HepG2 (cell line): ENCODE data around the gene WDR62. TPM values are rescaled to one million over a fixed set of nuclear protein-coding genes. Genes with fewer than 3 reads are reported as not detected.

Source experiments
- ARID3A ChIP-seq: IDR thresholded peaks from 2 replicates; pipeline ENCODE4 v1.6.1; 2012; ENCODE audit warnings: low read depth, low read length, improper control_type of control experiment
- ETV5 ChIP-seq: IDR thresholded peaks from 2 replicates; pipeline ENCODE4 v1.6.1; 2018; ENCODE audit warnings: missing biosample characterization, missing genetic modification reagents, inconsistent platforms, borderline replicate concordance
- HMGA1 ChIP-seq: sonication (generic); formaldehyde crosslinking; conservative IDR thresholded peaks from 2 replicates; pipeline ENCODE4 v1.4.0; 2020; ENCODE audit warnings: missing genetic modification reagents
- HNRNPUL1 ChIP-seq: fragments of 200-400 bp; formaldehyde crosslinking; IDR thresholded peaks from 2 replicates; pipeline ENCODE4 v1.6.1; 2017; ENCODE audit warnings: low read depth, mild to moderate bottlenecking, low read length, moderate library complexity
- HOXA5 ChIP-seq: sonication (generic); formaldehyde crosslinking; IDR thresholded peaks from 2 replicates; pipeline ENCODE4 v1.4.0; 2020; ENCODE audit warnings: missing genetic modification reagents
- MTF2 ChIP-seq: sonication (generic); formaldehyde crosslinking; IDR thresholded peaks from 2 replicates; pipeline ENCODE4 v1.5.0; 2020; ENCODE audit warnings: missing genetic modification reagents, borderline replicate concordance
- PHF21A ChIP-seq: sonication (generic); formaldehyde crosslinking; IDR thresholded peaks from 2 replicates; pipeline ENCODE4 v1.5.0; 2020; ENCODE audit warnings: mild to moderate bottlenecking, missing genetic modification reagents
- SRY ChIP-seq: sonication (generic); formaldehyde crosslinking; IDR thresholded peaks from 2 replicates; pipeline ENCODE4 v1.8.0; 2022; ENCODE audit warnings: mild to moderate bottlenecking, missing genetic modification reagents
- TCF7L2 ChIP-seq: IDR thresholded peaks from 2 replicates; pipeline ENCODE4 v1.6.1; 2011; ENCODE audit warnings: mild to moderate bottlenecking, low read depth, low read length, moderate library complexity
- XBP1 ChIP-seq: sonication (generic); formaldehyde crosslinking; IDR thresholded peaks from 2 replicates; pipeline ENCODE4 v1.5.0; 2020; ENCODE audit warnings: missing genetic modification reagents
- ZFY ChIP-seq: sonication (generic); formaldehyde crosslinking; IDR thresholded peaks from 2 replicates; pipeline ENCODE4 v1.4.0; 2020; ENCODE audit warnings: missing genetic modification reagents
- ZNF101 ChIP-seq: sonication (generic); formaldehyde crosslinking; IDR thresholded peaks from 2 replicates; pipeline ENCODE4 v1.4.0; 2020; ENCODE audit warnings: mild to moderate bottlenecking, low read depth, missing genetic modification reagents, borderline replicate concordance
- ZNF703 ChIP-seq: sonication (generic); formaldehyde crosslinking; IDR thresholded peaks from 2 replicates; pipeline ENCODE4 v1.5.1; 2020; ENCODE audit warnings: missing genetic modification reagents, mild to moderate bottlenecking, moderate library complexity, borderline replicate concordance
- ZNF790 ChIP-seq: sonication (generic); formaldehyde crosslinking; IDR thresholded peaks from 2 replicates; pipeline ENCODE4 v1.8.0; 2022; ENCODE audit warnings: missing genetic modification reagents, mild to moderate bottlenecking, borderline replicate concordance
- ZSCAN21 ChIP-seq: sonication (generic); formaldehyde crosslinking; IDR thresholded peaks from 2 replicates; pipeline ENCODE4 v1.8.0; 2022; ENCODE audit warnings: mild to moderate bottlenecking, missing genetic modification reagents, moderate library complexity, borderline replicate concordance
- polyA plus RNA-seq, 8 experiments: library from polyadenylated mRNA; depleted of rRNA in 3 of 8; stranded (reverse) in 7 of 8; unstranded in 1 of 8; fragments of >200 nt; fragmentation: Illumina TruSeq in 4 of 8; extraction: Trizol in 4 of 8; gene quantifications; 2 replicates each; pipeline versions ENCODE4 v1.2.1 to v1.2.3, GENCODE V29; 2011 to 2016; ENCODE audit warnings: low read depth in 4 of 8, missing spikeins in 1 of 8, mixed read lengths in 1 of 8; ENCODE audit not compliant: insufficient read depth in 1 of 8
- total RNA-seq, 5 experiments: library from RNA; depleted of rRNA; stranded (reverse); fragments of >200 nt; fragmentation: Illumina TruSeq; extraction: Trizol; gene quantifications; 2 replicates each; pipeline ENCODE4 v1.2.3, GENCODE V29; 2016; ENCODE audit warnings: low read depth in 1 of 5
- TF ChIP-seq, protein P1 (sequence below): sonication (generic); formaldehyde crosslinking; IDR thresholded peaks from 2 replicates; pipeline ENCODE4 v1.5.0; 2020; ENCODE audit warnings: mild to moderate bottlenecking, low read depth, missing genetic modification reagents, borderline replicate concordance
- TF ChIP-seq, protein P2 (sequence below): sonication (generic); formaldehyde crosslinking; IDR thresholded peaks from 2 replicates; pipeline ENCODE4 v1.4.0; 2020; ENCODE audit warnings: missing genetic modification reagents, borderline replicate concordance
- TF ChIP-seq, protein P3 (sequence below): sonication (generic); formaldehyde crosslinking; IDR thresholded peaks from 2 replicates; pipeline ENCODE4 v1.8.1; 2022; ENCODE audit warnings: low read depth, mild to moderate bottlenecking, missing genetic modification reagents

The WDR62 gene
- total and polyA plus RNA-seq, 2 of the 13 experiments (the other 11 are each of a cell fraction or from before 2014, with no cell fraction given) = 5.8 to 12.5 TPM

DNA sequence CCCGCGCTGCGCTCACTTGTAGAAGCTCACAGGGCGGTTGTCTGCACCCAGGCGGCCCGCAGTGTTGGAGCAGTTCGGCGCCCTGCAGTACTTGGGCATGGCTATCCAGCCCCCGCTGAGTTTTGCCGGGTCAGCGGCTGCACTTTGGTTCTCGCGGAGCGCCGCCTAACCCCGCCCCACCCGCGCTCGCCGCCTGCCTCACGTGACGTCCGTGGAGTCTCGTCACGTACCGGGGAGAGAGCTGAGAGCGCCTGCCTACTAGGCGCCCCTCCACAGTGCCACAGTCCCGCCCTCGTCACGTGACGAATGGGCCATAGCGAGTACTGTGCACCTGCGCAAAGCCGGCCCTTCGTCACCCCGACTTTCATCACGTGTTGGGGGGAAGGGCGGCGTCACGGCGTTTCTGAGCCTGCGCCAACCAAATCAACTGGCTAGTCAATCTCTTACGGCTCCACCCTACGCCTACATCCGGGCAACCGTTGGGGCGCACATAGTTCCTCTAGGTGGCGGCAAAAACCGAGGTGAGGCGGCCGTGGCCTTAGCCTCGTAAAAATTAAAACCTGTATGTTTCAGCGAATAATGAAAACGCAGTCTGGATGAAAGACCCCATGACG is 471 bp upstream of the WDR62 start, which contains the start of gene THAP8 (continued):
- TF ChIP-seq PHF21A (CRISPR knock-in tag) = peak; percentile 86
- no peak for TF ChIP-seq HMGA1 (CRISPR knock-in tag)
- TF ChIP-seq HOXA5 (CRISPR knock-in tag) = peak; percentile 74
- TF ChIP-seq SRY (CRISPR knock-in tag) = peak; percentile 92
- 0 out of 2 replicates have a peak, but pooled peaks have one; percentile 65 for TF ChIP-seq HNRNPUL1
- TF ChIP-seq, protein P1, sequence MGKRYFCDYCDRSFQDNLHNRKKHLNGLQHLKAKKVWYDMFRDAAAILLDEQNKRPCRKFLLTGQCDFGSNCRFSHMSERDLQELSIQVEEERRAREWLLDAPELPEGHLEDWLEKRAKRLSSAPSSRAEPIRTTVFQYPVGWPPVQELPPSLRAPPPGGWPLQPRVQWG (CRISPR knock-in tag) = no peak
- peak; percentile 59 for TF ChIP-seq ETV5 (CRISPR knock-in tag)
- TF ChIP-seq ARID3A = 0 out of 2 replicates have a peak, but pooled peaks have one; percentile 11
- peak; percentile 63; the same call in 1 of the 2 replicates for TF ChIP-seq ZSCAN21 (CRISPR knock-in tag)
- 0 out of 2 replicates have a peak, but pooled peaks have one; percentile 58 for TF ChIP-seq XBP1 (CRISPR knock-in tag)
- peak; percentile 57; the same call in 1 of the 2 replicates for TF ChIP-seq MTF2 (CRISPR knock-in tag)
- TF ChIP-seq ZNF790 (CRISPR knock-in tag) = peak; percentile 81; the same call in 1 of the 2 replicates
- 0 out of 2 replicates have a peak, but pooled peaks have one; percentile 41 for TF ChIP-seq ZNF703 (CRISPR knock-in tag)
- TF ChIP-seq, protein P2, sequence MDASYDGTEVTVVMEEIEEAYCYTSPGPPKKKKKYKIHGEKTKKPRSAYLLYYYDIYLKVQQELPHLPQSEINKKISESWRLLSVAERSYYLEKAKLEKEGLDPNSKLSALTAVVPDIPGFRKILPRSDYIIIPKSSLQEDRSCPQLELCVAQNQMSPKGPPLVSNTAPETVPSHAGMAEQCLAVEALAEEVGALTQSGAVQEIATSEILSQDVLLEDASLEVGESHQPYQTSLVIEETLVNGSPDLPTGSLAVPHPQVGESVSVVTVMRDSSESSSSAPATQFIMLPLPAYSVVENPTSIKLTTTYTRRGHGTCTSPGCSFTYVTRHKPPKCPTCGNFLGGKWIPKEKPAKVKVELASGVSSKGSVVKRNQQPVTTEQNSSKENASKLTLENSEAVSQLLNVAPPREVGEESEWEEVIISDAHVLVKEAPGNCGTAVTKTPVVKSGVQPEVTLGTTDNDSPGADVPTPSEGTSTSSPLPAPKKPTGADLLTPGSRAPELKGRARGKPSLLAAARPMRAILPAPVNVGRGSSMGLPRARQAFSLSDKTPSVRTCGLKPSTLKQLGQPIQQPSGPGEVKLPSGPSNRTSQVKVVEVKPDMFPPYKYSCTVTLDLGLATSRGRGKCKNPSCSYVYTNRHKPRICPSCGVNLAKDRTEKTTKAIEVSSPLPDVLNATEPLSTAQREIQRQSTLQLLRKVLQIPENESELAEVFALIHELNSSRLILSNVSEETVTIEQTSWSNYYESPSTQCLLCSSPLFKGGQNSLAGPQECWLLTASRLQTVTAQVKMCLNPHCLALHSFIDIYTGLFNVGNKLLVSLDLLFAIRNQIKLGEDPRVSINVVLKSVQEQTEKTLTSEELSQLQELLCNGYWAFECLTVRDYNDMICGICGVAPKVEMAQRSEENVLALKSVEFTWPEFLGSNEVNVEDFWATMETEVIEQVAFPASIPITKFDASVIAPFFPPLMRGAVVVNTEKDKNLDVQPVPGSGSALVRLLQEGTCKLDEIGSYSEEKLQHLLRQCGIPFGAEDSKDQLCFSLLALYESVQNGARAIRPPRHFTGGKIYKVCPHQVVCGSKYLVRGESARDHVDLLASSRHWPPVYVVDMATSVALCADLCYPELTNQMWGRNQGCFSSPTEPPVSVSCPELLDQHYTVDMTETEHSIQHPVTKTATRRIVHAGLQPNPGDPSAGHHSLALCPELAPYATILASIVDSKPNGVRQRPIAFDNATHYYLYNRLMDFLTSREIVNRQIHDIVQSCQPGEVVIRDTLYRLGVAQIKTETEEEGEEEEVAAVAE = peak; percentile 87; the same call in 1 of the 2 replicates
- no peak for TF ChIP-seq ZNF101 (CRISPR knock-in tag)
- no peak for TF ChIP-seq TCF7L2
- TF ChIP-seq ZFY (CRISPR knock-in tag) = peak; percentile 80
- TF ChIP-seq, protein P3, sequence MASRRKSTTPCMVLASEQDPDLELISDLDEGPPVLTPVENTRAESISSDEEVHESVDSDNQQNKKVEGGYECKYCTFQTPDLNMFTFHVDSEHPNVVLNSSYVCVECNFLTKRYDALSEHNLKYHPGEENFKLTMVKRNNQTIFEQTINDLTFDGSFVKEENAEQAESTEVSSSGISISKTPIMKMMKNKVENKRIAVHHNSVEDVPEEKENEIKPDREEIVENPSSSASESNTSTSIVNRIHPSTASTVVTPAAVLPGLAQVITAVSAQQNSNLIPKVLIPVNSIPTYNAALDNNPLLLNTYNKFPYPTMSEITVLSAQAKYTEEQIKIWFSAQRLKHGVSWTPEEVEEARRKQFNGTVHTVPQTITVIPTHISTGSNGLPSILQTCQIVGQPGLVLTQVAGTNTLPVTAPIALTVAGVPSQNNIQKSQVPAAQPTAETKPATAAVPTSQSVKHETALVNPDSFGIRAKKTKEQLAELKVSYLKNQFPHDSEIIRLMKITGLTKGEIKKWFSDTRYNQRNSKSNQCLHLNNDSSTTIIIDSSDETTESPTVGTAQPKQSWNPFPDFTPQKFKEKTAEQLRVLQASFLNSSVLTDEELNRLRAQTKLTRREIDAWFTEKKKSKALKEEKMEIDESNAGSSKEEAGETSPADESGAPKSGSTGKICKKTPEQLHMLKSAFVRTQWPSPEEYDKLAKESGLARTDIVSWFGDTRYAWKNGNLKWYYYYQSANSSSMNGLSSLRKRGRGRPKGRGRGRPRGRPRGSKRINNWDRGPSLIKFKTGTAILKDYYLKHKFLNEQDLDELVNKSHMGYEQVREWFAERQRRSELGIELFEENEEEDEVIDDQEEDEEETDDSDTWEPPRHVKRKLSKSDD = peak; percentile 66; the same call in 1 of the 2 replicates
